Testis (tissue), 3 donors: ENCODE measurements around the gene VWC2. TPM values are rescaled to one million over a fixed set of nuclear protein-coding genes. Genes with fewer than 3 reads are reported as not detected.

ENCODE experiments used
- DNase-seq: peaks from one replicate; pipeline ENCODE4 v3.0.0-alpha.2; 2019
- H3K27ac ChIP-seq, 2 donors: fragments of 200-600 bp; sonication (generic); one replicate each; pipeline ENCODE4 v1.5.1; 2019
- H3K27me3 ChIP-seq: fragments of 200-600 bp; sonication (generic); one replicate; pipeline ENCODE4 v1.5.1; 2019
- H3K36me3 ChIP-seq: fragments of 200-600 bp; sonication (generic); one replicate; pipeline ENCODE4 v1.5.1; 2017; ENCODE audit warnings: low read depth; ENCODE audit errors: missing control alignments
- H3K4me1 ChIP-seq: fragments of 200-600 bp; sonication (generic); one replicate; pipeline ENCODE4 v1.5.1; 2019
- H3K4me3 ChIP-seq, 2 donors: fragments of 200-600 bp; sonication (generic); one replicate each; pipeline ENCODE4 v1.5.1; 2017 to 2019
- H3K9me3 ChIP-seq: fragments of 200-600 bp; sonication (generic); one replicate; pipeline ENCODE4 v1.5.1; 2017
- CTCF ChIP-seq, 3 experiments: fragments of 450-650 bp in 2 of 3; fragments of 200-600 bp in 1 of 3; sonication (generic) in 1 of 3; IDR thresholded peaks; one replicate each; pipeline ENCODE4 v1.5.1; 2016 to 2019; ENCODE audit warnings: antibody characterized with exemption in 3 of 3, mild to moderate bottlenecking in 2 of 3, moderate library complexity in 1 of 3
- POLR2A ChIP-seq: fragments of 450-650 bp; IDR thresholded peaks from one replicate; pipeline ENCODE4 v1.6.1; 2017; ENCODE audit warnings: antibody characterized with exemption, mild to moderate bottlenecking, moderate library complexity
- WGBS, 2 donors: methylation state at CpG; one replicate each; pipeline ENCODE4 v1.1.5; 2018; 5-methylcytosine and 5-hydroxymethylcytosine counted together
- intact Hi-C: fragments of 100-400 bp; cut with DNase I; formaldehyde crosslinking; loops from one replicate; pipeline ENCODE4 v1.15.1; 2023; ENCODE audit warnings: low total_unique reads
- polyA plus RNA-seq: library from polyadenylated mRNA; stranded (reverse); fragments of 350-450 nt; fragmentation: Illumina TruSeq; extraction: RNeasy Lipid Tissue Mini Kit (QIAGEN cat#74804); gene quantifications from one replicate; pipeline ENCODE4 v1.2.3, GENCODE V29; 2014; ENCODE audit warnings: low read depth, low replicate concordance; ENCODE audit not compliant: insufficient read depth
- total RNA-seq, 2 donors: library from RNA; depleted of rRNA; stranded (reverse); fragments of >200 nt; gene quantifications; one replicate each; pipeline ENCODE4 v1.2.3, GENCODE V29; 2016

VWC2 gene
- total and polyA plus RNA-seq, 3 donors from 2014 or later, result 0.08 to 0.31 (median 0.19) TPM

GRCh38 chr7:49802600-49802999 is 29.2 kb downstream of the VWC2 start:
- Histone ChIP-seq H3K9me3 (no peaks in the 10 kb centered on the region), H3K36me3 (no peaks in the 10 kb centered on the region), H3K27ac (no peak overlapping the region), H3K27me3 (no peaks in the 10 kb centered on the region), H3K4me1 (no peaks in the 10 kb centered on the region), H3K4me3 (no peak overlapping the region)
- intact Hi-C loops, result no loop called here
- DNase-seq, result no peak
- WGBS, 2 donors, result 90 to 93% methylated on average over 15 of the region's 15 CpGs
- TF ChIP-seq CTCF (IDR thresholded peaks at IDR 0.05) (no peak), POLR2A (no peak)

- Histone ChIP-seq H3K4me1 (no peaks in the 10 kb centered on the region), H3K36me3 (no peaks in the 10 kb centered on the region), H3K4me3 (no peak overlapping the region), H3K9me3 (no peaks in the 10 kb centered on the region), H3K27ac (no peak overlapping the region), H3K27me3 (no peaks in the 10 kb centered on the region)
- TF ChIP-seq CTCF (IDR thresholded peaks at IDR 0.05), result no peak
- intact Hi-C loops, result no loop called here
- 82 to 90% methylated on average over 4 of the region's 4 CpGs for WGBS, 2 donors
- no peak for DNase-seq
Observed at GRCh38 chr7:49803812-49804211, 30.4 kb downstream of the VWC2 start.

- Histone ChIP-seq H3K27me3 (no peaks in the 10 kb centered on the region), H3K27ac (no peak overlapping the region), H3K4me1 (no peaks in the 10 kb centered on the region), H3K9me3 (no peaks in the 10 kb centered on the region), H3K4me3 (no peak overlapping the region), H3K36me3 (no peaks in the 10 kb centered on the region)
- WGBS, 2 donors, result 66 to 68% methylated on average over 2 of the region's 2 CpGs
- no peak for DNase-seq
- TF ChIP-seq CTCF (IDR thresholded peaks at IDR 0.05) (no peak), POLR2A (no peak)
- intact Hi-C loops, result no loop called here
Observed at GRCh38 chr7:49805371-49806007, 32.1 kb downstream of the VWC2 start.

DNA sequence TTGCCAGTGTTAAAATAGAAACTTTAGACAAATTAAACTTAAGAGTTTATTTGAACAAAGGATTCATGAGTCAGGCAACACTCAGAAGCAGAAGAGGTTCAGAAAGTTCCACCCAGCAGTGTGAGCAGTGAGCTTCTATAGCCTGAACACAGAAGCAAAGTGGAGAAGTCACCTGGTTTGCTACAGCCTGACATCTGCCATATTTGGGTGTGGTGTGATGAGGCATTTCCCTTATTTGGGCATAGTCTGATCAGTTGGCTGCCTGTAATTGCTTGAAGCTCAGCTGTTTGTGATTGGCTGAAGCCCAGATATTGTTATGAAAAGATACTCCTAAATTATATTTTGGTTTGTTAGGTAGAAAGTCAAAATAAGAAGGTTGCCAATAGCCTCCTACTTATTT is 39.1 kb downstream of the VWC2 start:
- TF ChIP-seq CTCF (IDR thresholded peaks at IDR 0.05) (no peak), POLR2A (no peak)
- Histone ChIP-seq H3K27ac (no peak overlapping the region), H3K9me3 (no peaks in the 10 kb centered on the region), H3K4me1 (no peaks in the 10 kb centered on the region), H3K36me3 (no peaks in the 10 kb centered on the region), H3K4me3 (no peak overlapping the region), H3K27me3 (no peaks in the 10 kb centered on the region)
- no peak for DNase-seq
- intact Hi-C loops, result no loop called here

DNA sequence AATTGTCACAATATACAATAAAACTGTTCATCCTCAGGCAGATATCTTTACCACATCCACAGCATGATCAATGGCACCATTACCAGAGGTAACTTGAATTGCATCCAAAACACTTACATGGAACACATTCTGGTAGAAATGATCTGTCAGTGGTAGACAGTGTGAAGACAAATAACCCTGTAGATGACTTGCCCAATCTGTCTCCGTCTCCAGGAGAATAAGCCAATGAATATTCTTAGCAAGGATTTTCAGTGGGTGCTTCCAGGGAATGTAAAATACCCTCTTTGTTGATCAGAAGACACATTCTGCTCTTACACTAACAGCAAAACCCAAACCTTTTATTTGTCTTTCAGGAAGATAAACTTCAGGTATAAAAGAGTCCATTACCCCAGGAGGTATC is 43.8 kb downstream of the VWC2 start:
- TF ChIP-seq POLR2A (no peak), CTCF (IDR thresholded peaks at IDR 0.05) (no peak)
- no peak for DNase-seq
- Histone ChIP-seq H3K27ac (no peak overlapping the region), H3K27me3 (no peaks in the 10 kb centered on the region), H3K4me3 (no peak overlapping the region), H3K4me1 (no peaks in the 10 kb centered on the region), H3K9me3 (no peaks in the 10 kb centered on the region), H3K36me3 (no peaks in the 10 kb centered on the region)
- WGBS, 2 donors, result 76 to 85% methylated on average over 1 of the region's 1 CpG
- intact Hi-C loops, result no loop called here
